ENCODE data around the gene PLXNA4. TPM values are rescaled to one million over a fixed set of nuclear protein-coding genes. Genes with fewer than 3 reads are reported as not detected.

The PLXNA4 gene
- polyA plus RNA-seq, 2 of the 4 experiments (the other 2 are of a cell fraction): 0.12 to 0.34 TPM

DNA sequence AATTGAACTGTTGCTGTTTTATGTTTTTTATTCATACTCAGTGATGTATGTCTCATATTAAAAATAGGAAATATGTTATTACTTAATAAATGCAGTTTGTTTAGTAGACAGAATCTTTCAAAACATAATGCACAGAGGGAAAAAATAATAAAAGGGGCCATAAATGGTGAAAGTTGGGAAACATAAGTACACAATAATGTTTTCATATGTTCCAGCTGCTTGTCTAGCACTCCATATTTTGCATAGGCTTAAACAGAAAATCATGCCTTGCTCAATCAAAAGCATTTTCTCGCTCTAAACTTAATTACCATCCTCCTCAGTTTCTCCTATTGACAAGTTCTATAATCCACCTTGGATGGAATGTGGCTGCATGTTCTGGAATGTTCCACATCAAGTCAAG, 333.2 kb downstream of the PLXNA4 start (continued):
- TF ChIP-seq HMGXB4 (CRISPR knock-in tag; IDR thresholded peaks at IDR 0.05; ENCODE audit: borderline replicate concordance): no peak
- TF ChIP-seq SMC3 (IDR thresholded peaks at IDR 0.05): no peak

- ChIA-PET CTCF (interaction anchor here (0.6 to 1.6 kb wide), 4 partner anchors 10 to 338 kb away, joined by 3 to 5 read pairs (median 4); no protein-coding TSS in a partner anchor), POLR2A (no interaction called here)
- Histone ChIP-seq H3K4me2 (no peak overlapping the region), H3K4me3 (no peak overlapping the region), H3K4me1 (no peaks in the 10 kb centered on the region), H3K27ac (no peak overlapping the region), H3K9me3 (peaks cover 11% of the 10 kb centered on the region; the same call in 2 of the 3 replicates)
- TF ChIP-seq ESRRA (IDR thresholded peaks at IDR 0.05; ENCODE audit: borderline replicate concordance, low read length): no peak
- TF ChIP-seq EHMT2 (IDR thresholded peaks at IDR 0.05; ENCODE audit: low read depth): no peak
- TF ChIP-seq HOXB13 (CRISPR knock-in tag; IDR thresholded peaks at IDR 0.05; ENCODE audit: low read depth): no peak
- DNase-seq (ENCODE audit: low read depth in 1 of 2, low spot score in 1 of 2) (no peak), FAIRE-seq (no peak), ATAC-seq (no peak)
- 82% methylated on average over 5 of the region's 5 CpGs for WGBS (ENCODE audit: missing lambda C conversion rate)
Observed at GRCh38 chr7:132242192-132242812, 334.0 kb downstream of the PLXNA4 start.

GRCh38 chr7:132240821-132241422, 335.3 kb downstream of the PLXNA4 start:
- POLR2A ChIA-PET: no interaction called here
- no peak overlapping the region for H3K4me3 ChIP-seq
- FAIRE-seq: no peak

More at GRCh38 chr7:132240821-132241422, 335.3 kb downstream of the PLXNA4 start:
- H3K4me1 ChIP-seq: no peaks in the 10 kb centered on the region
- DNase-seq (ENCODE audit: low read depth in 1 of 2, low spot score in 1 of 2): no peak
- no peak for TF ChIP-seq ELK1 (IDR thresholded peaks at IDR 0.05; ENCODE audit: low read depth, low read length)
- TF ChIP-seq TP53 (CRISPR knock-in tag; IDR thresholded peaks at IDR 0.05): no peak
- no peak for TF ChIP-seq PHF8 (IDR thresholded peaks at IDR 0.05; ENCODE audit: borderline replicate concordance, low read depth)
- no peak for TF ChIP-seq ZSCAN20 (CRISPR knock-in tag; IDR thresholded peaks at IDR 0.05)
- TF ChIP-seq, protein P1, sequence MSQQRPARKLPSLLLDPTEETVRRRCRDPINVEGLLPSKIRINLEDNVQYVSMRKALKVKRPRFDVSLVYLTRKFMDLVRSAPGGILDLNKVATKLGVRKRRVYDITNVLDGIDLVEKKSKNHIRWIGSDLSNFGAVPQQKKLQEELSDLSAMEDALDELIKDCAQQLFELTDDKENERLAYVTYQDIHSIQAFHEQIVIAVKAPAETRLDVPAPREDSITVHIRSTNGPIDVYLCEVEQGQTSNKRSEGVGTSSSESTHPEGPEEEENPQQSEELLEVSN (IDR thresholded peaks at IDR 0.05; ENCODE audit: borderline replicate concordance, low read depth): no peak
- no peak for TF ChIP-seq MAFK (IDR thresholded peaks at IDR 0.05; ENCODE audit: partially characterized antibody)
- TF ChIP-seq HOXA7 (CRISPR knock-in tag; IDR thresholded peaks at IDR 0.05): no peak
- no peak for TF ChIP-seq POLR2AphosphoS2 (conservative IDR thresholded peaks at IDR 0.05; ENCODE audit: low read length)
- TF ChIP-seq KDM1A (IDR thresholded peaks at IDR 0.05; ENCODE audit: low read depth): no peak
- TF ChIP-seq, protein P2, sequence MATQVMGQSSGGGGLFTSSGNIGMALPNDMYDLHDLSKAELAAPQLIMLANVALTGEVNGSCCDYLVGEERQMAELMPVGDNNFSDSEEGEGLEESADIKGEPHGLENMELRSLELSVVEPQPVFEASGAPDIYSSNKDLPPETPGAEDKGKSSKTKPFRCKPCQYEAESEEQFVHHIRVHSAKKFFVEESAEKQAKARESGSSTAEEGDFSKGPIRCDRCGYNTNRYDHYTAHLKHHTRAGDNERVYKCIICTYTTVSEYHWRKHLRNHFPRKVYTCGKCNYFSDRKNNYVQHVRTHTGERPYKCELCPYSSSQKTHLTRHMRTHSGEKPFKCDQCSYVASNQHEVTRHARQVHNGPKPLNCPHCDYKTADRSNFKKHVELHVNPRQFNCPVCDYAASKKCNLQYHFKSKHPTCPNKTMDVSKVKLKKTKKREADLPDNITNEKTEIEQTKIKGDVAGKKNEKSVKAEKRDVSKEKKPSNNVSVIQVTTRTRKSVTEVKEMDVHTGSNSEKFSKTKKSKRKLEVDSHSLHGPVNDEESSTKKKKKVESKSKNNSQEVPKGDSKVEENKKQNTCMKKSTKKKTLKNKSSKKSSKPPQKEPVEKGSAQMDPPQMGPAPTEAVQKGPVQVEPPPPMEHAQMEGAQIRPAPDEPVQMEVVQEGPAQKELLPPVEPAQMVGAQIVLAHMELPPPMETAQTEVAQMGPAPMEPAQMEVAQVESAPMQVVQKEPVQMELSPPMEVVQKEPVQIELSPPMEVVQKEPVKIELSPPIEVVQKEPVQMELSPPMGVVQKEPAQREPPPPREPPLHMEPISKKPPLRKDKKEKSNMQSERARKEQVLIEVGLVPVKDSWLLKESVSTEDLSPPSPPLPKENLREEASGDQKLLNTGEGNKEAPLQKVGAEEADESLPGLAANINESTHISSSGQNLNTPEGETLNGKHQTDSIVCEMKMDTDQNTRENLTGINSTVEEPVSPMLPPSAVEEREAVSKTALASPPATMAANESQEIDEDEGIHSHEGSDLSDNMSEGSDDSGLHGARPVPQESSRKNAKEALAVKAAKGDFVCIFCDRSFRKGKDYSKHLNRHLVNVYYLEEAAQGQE (IDR thresholded peaks at IDR 0.05): no peak
- ATAC-seq: no peak
- 21% methylated on average over 6 of the region's 6 CpGs for WGBS (ENCODE audit: missing lambda C conversion rate)
- no peak overlapping the region for H3K27ac ChIP-seq
- H3K9me3 ChIP-seq: peaks cover 11% of the 10 kb centered on the region; the same call in 2 of the 3 replicates
- CTCF ChIA-PET: interaction anchor here (0.5 to 2.6 kb wide), 6 partner anchors 11 to 552 kb away, joined by 3 to 9 read pairs (median 3); no protein-coding TSS in a partner anchor
- H3K4me2 ChIP-seq: no peak overlapping the region

All from A549 (cell line).